ENCODE results near the gene GSK3A. TPM values are rescaled to one million over a fixed set of nuclear protein-coding genes. Genes with fewer than 3 reads are reported as not detected.

GSK3A gene
- total and polyA plus RNA-seq, 9 donors: 11.6 to 51.6 (median 42.7) TPM

DNA sequence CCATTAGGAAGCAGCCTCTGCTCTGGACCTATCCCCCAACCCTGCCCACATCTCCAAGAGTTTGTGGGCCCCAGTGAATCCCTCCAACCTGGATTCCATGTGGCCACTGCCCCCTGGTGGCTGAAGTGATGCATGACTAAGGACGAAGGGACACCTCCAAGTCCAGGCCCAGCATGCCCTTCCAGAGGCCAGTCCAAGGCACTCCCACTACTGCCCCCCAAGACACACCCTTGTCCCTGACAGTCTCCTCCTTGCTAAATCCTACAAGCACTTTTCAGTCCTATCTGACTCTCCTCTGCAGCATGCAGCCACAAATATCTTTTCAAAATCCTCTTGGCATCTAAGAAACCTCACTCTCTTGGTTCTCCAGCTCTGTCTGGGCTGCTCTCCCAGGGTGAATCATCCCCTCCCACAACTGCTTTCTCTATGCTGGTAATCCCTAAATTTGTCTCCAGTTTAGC lies 58.0 kb downstream of the GSK3A start:
- Histone ChIP-seq H3K9me3 (replicated peaks; ENCODE audit: control insufficient read depth, low read depth, low read length) (no peaks in the 10 kb centered on the region), H3K27ac (ENCODE audit: low read length) (no peak overlapping the region), H3K4me3 (ENCODE audit: low read length) (no peak overlapping the region), H3K36me3 (ENCODE audit: control insufficient read depth, insufficient read depth, low read length) (no peaks in the 10 kb centered on the region), H3K27me3 (ENCODE audit: control insufficient read depth, insufficient read depth, low read length) (peaks cover 25% of the 10 kb centered on the region), H3K4me1 (ENCODE audit: control insufficient read depth, insufficient read depth, low read length) (no peaks in the 10 kb centered on the region)
- 0% methylated on average over 1 of the region's 1 CpG for WGBS (ENCODE audit: insufficient coverage)
- peak; percentile 75 for DNase-seq

Other genes with a start within 250 kb of the GSK3A start
- gene ATP1A3, start 248.4 kb downstream of the GSK3A start, total RNA-seq: 0.18 TPM
- 1 to 10 TPM in 1 of 8 donors, under 1 TPM in 7; 0.49 to 1.2 (median 0.66) TPM for gene ATP1A3, start 248.4 kb downstream of the GSK3A start, polyA plus RNA-seq (ENCODE audit: insufficient read depth in 1 of 8, insufficient read length in 8 of 8, low replicate concordance in 1 of 8)
- 1.3 TPM for gene GRIK5, start 172.4 kb downstream of the GSK3A start, total RNA-seq
- 1 to 10 TPM; 1.5 to 5.8 (median 3.4) TPM for gene GRIK5, start 172.4 kb downstream of the GSK3A start, polyA plus RNA-seq (ENCODE audit: insufficient read depth in 1 of 8, insufficient read length in 8 of 8, low replicate concordance in 1 of 8)
- 6.4 TPM for gene ZNF574, start 166.4 kb downstream of the GSK3A start, total RNA-seq
- gene ZNF574, start 166.4 kb downstream of the GSK3A start, polyA plus RNA-seq (ENCODE audit: insufficient read depth in 1 of 8, insufficient read length in 8 of 8, low replicate concordance in 1 of 8): 10 to 100 TPM in 7 of 8 donors, 1 to 10 TPM in 1; 9.3 to 13.4 (median 12.1) TPM
- 0.35 TPM for gene POU2F2, start 110.2 kb downstream of the GSK3A start, total RNA-seq
- 1 to 10 TPM; 1.0 to 1.7 (median 1.2) TPM for gene POU2F2, start 110.2 kb downstream of the GSK3A start, polyA plus RNA-seq (ENCODE audit: insufficient read depth in 1 of 8, insufficient read length in 8 of 8, low replicate concordance in 1 of 8)
- 11.7 TPM for gene DEDD2, start 24.9 kb downstream of the GSK3A start, total RNA-seq
- gene DEDD2, start 24.9 kb downstream of the GSK3A start, polyA plus RNA-seq (ENCODE audit: insufficient read depth in 1 of 8, insufficient read length in 8 of 8, low replicate concordance in 1 of 8): 10 to 100 TPM; 12.2 to 16.3 (median 13.9) TPM
- gene ZNF526, start 22.3 kb downstream of the GSK3A start, total RNA-seq: 5.6 TPM
- gene ZNF526, start 22.3 kb downstream of the GSK3A start, polyA plus RNA-seq (ENCODE audit: insufficient read depth in 1 of 8, insufficient read length in 8 of 8, low replicate concordance in 1 of 8): 1 to 10 TPM; 5.4 to 8.7 (median 6.6) TPM
- 17.3 TPM for gene ERF, start 12.5 kb upstream of the GSK3A start, total RNA-seq
- gene ERF, start 12.5 kb upstream of the GSK3A start, polyA plus RNA-seq (ENCODE audit: insufficient read depth in 1 of 8, insufficient read length in 8 of 8, low replicate concordance in 1 of 8): 10 to 100 TPM; 31.6 to 51.6 (median 39.9) TPM
- gene CIC, start 26.6 kb upstream of the GSK3A start, total RNA-seq: 13.6 TPM
- gene CIC, start 26.6 kb upstream of the GSK3A start, polyA plus RNA-seq (ENCODE audit: insufficient read depth in 1 of 8, insufficient read length in 8 of 8, low replicate concordance in 1 of 8): 10 to 100 TPM; 33.4 to 52.7 (median 42.0) TPM
- gene PRR19, start 59.5 kb upstream of the GSK3A start, total RNA-seq: 0.27 TPM
- 1 to 10 TPM in 2 of 8 donors, under 1 TPM in 6; 0.57 to 1.4 (median 0.80) TPM for gene PRR19, start 59.5 kb upstream of the GSK3A start, polyA plus RNA-seq (ENCODE audit: insufficient read depth in 1 of 8, insufficient read length in 8 of 8, low replicate concordance in 1 of 8)
- 28.9 TPM for gene PAFAH1B3, start 60.0 kb upstream of the GSK3A start, total RNA-seq
- gene PAFAH1B3, start 60.0 kb upstream of the GSK3A start, polyA plus RNA-seq (ENCODE audit: insufficient read depth in 1 of 8, insufficient read length in 8 of 8, low replicate concordance in 1 of 8): 10 to 100 TPM; 31.2 to 42.7 (median 35.9) TPM
- gene TMEM145, start 70.7 kb upstream of the GSK3A start, total RNA-seq: 0.04 TPM
- gene TMEM145, start 70.7 kb upstream of the GSK3A start, polyA plus RNA-seq (ENCODE audit: insufficient read depth in 1 of 8, insufficient read length in 8 of 8, low replicate concordance in 1 of 8): under 1 TPM; 0.09 to 0.56 (median 0.34) TPM
- gene MEGF8, start 83.0 kb upstream of the GSK3A start, total RNA-seq: 12.6 TPM
- 10 to 100 TPM; 24.1 to 38.9 (median 34.4) TPM for gene MEGF8, start 83.0 kb upstream of the GSK3A start, polyA plus RNA-seq (ENCODE audit: insufficient read depth in 1 of 8, insufficient read length in 8 of 8, low replicate concordance in 1 of 8)
- not detected for gene CNFN, start 147.7 kb upstream of the GSK3A start, total RNA-seq
- 1 to 10 TPM in 1 of 8 donors, under 1 TPM in 3, not detected in 4; 0.24 to 1.2 (median 0.38) TPM for gene CNFN, start 147.7 kb upstream of the GSK3A start, polyA plus RNA-seq (ENCODE audit: insufficient read depth in 1 of 8, insufficient read length in 8 of 8, low replicate concordance in 1 of 8)
- gene LIPE, start 184.8 kb upstream of the GSK3A start, total RNA-seq: 3.8 TPM
- 10 to 100 TPM in 2 of 8 donors, 1 to 10 TPM in 6; 6.9 to 10.1 (median 8.6) TPM for gene LIPE, start 184.8 kb upstream of the GSK3A start, polyA plus RNA-seq (ENCODE audit: insufficient read depth in 1 of 8, insufficient read length in 8 of 8, low replicate concordance in 1 of 8)
- not detected for gene CXCL17, start 200.3 kb upstream of the GSK3A start, total RNA-seq
- gene CXCL17, start 200.3 kb upstream of the GSK3A start, polyA plus RNA-seq (ENCODE audit: insufficient read depth in 1 of 8, insufficient read length in 8 of 8, low replicate concordance in 1 of 8): under 1 TPM in 2 of 8 donors, not detected in 6; 0.44 to 0.86 TPM